Stimulated activated CD8-positive, alpha-beta memory T cell treated with anti-CD3 and anti-CD28 coated beads, Interleukin-7, amount 100 ng/mL, for 1 hour (primary cell): ENCODE data around the gene TIE1.

Source experiments
- DNase-seq, 2 donors: peaks; one replicate each; pipeline ENCODE4 v3.0.0-alpha.2; 2020; ENCODE audit warnings: low read depth in 2 of 2

The TIE1 gene

DNA sequence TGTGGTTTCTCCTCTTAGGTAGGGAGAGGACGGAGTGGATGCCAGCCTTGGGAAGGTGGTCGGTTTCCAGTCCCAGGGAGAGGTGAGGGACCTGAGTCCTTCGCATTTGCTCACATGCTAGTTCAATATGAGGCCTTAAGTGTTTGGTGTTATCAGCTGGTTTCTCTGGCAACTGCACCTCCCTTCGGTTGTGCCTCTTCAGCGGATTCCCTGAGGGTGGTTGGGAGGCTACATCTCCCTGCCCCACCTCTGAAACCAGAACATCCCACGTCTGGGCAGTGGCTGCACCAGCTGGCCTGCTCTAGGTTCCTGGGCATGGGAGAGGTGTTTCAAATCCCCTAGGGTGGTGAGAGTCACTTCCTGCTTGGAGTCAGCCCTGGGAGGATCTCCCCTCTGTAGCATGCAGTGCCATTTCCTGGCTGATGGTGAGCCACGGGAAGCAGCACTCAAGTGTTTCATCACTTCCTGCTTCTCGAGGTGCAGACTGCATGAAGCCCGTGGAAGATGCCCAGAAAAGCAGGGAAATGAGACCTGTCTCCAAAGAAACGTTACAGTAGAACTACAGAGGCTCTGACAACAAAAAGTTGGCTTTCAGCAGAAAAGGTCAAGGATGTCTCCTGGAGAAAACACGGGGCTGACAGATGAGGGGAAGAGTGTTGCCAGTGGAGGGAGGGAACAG, 26.5 kb upstream of the TIE1 start:
- DNase-seq, result no peak

DNA sequence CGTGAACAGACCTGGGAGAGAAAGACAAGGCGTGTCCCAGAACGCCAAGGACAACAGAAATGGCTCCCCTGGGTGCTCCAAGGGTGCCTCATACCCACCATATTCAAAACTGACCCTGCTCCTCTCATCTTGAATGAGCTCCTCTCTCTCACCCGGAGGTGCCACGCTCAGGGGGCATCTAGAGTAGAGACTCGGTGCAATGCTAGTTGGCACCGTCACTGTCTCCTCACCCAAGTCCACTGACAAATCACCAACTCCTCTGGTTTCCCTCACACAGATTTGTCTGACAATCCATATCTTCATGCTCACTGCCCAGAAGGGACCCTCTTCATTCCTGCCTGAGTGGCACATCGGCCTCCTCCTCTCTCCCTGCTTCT, 26.0 kb upstream of the TIE1 start:
- no peak for DNase-seq

DNA sequence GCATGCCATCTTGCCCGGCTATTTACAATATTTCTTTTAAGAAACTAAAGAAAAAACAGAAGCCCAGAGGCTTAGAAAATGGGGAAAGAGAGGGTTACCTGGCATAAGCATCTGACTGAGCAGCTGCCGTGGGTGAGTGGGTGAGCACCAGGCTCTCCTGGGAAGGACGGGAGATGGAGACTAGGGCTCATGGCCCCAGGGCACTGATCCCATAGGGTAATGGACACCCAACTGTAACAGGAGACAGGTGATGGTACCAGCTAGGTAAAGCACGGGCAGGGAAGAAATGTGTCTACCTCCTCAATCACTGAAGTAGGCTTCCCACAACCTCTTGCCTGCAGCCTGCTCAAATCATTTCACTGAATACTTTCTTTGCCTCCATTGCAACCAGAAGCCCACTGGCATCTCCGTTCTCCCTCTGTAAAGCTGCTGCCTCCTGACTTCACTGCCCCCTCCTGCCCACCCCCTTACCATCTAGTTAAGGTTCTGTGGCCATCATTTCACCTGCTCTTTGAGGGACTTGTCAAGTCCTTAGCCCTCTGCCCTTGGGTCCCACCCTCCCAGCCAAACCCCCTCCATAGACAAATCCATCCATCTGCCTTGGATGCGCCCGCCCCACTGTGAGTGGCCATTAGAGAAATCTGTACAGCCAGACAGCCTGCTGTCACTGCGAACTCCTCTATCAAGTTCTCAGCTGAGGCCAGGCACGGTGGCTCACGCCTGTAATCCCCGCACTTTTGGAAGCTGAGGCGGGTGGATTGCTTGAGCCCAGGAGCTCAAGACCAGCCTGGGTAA, 24.8 kb upstream of the TIE1 start:
- no peak for DNase-seq

DNA sequence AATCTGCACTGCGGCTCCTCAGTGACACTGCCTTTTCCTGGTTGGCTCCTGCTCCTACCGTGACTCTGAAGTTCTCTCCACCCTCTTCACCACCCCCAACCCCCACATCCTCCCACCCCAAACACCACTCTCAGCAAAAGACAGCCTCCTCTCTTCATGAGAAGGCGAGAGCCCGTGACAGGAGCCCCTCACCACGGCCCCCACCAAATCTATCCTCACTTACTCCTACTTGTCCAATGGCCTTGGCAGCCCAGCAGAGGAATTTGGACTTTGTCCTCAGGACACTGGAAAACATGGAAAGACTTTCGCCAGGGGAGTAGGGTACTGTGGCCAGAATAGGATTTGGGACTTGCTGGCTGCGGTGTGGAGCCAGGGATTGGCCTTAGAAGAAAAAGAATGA, 24.1 kb upstream of the TIE1 start:
- no peak for DNase-seq

DNA sequence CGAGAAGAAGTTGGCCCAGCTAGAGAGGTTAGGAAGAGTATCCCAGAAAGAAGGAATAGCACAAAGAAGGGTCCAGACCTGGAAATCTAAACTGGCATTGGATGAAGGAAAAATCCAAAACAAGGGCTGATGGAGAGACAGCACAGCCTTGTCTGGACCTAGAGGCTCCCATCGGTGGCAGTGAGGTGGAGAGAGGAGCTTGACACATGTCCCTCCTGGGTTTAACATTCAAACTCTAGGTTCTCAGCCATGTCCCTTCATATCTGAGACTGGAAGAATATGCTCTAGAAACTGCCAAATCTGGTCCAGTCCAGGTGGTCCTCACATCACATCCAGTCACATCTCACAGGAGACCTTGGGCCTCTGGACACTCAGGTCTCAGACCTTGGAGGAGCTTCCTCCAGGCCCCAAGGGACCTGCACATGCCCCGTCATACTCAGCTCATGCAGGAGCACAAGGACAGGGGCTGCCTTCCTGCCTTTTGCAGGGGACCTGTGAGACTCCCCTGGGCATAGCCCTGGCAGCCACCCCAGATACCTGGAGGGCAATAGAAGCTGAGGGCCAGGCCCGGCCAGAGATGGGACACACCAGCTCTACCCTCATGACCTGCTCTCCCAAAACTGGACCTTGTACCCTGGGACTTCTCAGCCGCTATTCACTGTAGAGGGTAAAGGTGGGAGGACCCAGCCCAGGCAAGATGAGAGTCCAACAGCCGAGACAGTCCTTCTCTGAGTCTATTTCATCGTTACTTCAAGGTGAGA, 23.5 kb upstream of the TIE1 start:
- DNase-seq, result no peak

DNA sequence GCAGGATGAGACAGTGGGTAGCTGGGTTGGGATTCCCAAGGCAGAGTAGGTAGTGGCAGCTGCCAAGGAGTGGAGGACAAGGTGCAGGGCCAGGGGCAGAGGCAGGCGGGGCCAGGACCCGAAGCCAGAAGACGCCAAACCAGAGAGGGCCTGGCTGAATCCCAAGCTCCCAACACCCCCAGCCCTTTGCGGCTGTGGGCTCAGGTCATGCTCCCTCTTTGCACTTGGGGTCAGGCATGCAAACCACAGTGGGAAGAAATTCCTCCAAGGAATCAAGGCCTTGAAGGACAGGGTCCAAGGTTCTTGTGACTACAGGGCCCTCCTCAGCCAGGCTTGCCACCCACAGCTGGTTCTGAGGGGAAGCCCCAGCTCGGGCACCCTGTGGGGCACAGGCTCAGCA, 21.6 kb upstream of the TIE1 start:
- DNase-seq, result no peak

DNA sequence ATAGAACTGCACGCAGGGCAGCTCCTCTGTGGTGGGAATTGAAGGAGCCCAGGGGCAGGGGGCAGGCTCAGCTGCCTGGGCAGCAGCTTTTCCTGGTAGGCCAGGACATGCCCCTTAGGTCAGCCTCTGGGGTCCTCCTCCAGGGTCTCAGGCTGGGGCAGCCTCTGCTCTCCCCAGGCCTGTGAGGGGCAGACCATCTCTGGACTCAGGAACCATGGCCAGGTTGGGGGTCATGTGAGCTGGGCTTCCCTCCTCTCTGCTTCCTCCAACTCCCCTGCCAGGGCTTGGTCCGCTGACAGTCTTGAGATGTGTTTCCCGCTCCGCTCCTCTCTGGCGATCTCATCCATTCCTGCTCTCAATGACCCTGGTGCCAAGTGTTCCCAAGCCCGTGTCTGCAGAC, 21.1 kb upstream of the TIE1 start:
- DNase-seq, result no peak

DNA sequence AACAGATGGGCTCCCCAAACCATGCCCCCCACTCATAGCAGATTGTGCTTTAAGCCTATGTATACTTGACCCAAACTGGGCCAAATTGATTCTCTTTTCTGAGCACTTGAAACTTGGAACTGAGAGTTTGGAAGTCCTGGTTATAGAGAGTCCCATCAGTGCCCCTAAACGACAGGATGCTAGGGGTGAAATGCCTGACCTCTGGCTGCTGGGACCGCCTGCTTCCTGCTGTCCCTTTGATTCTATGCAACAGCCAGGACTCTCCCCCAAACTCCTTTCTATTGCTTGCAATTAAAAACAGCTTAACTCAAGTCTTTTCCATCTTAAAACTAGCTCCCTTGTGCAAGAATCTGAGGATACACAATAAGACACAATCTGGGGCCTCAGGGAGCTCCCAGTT, 20.1 kb upstream of the TIE1 start:
- no peak for DNase-seq

DNA sequence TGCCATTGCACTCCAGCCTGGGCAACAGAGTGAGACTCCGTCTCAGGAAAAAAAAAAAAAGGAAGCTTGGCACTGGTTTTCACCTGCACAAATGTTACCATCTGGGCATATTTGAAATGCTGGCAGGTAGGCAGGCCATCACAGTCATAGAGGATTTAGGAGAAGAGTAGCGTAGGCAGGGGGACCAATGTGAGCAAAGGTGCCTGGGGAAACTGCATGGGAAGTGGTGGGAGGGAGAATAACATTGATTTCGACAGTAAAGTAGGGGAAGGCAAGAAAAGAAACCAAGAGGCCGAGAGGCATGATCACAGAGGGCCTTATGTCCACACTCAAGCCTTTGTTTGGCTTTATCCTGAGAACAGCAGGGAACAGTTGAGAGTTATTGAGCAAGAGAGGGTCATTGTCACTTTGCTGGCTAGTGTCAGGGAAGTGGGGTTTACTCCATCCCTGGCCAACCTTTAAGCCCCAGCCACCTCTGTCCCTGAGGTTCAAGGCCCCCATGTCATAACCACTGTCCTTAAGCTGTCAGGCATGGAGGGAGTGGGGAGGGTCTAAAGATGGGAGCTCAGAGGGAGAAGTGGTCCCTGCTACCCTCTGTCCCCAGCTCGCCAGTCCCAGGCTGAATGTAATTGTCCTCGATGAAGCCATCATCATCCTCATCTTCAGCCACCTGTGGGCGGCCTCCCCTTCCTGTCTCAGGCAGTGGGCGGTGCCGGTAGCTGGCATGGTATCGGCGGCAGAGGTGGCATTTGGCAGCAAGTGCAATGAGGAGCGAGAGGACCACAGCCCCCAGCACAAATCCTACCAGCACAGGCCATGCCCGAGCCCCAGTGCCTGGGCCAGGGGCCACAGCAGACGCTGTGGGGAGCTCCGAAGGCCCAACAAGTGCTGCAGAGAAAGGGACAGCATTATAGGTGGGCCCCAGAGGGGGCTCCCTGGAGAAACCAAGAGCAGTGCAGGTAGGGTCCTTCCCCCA, 18.3 kb upstream of the TIE1 start:
- DNase-seq, result no peak

DNA sequence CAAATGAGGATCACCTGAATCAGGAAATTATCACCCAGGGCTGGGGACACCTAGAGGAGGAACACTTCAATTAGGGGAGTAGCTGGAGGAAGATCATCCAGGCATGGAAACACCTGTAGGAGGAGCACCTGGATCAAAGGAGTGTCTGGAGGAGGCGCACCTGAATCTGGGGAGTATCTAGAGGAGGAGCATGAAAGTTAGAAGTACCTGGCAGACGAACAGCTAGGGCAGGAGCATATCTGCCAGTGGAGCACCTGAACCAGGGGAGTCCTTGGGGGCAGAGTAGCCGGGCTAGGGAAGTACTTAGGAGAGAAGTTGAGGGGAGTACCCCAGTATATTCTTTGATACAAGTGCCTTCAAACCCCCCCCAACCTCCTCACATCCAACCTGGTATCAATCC, 16.7 kb upstream of the TIE1 start:
- no peak for DNase-seq

DNA sequence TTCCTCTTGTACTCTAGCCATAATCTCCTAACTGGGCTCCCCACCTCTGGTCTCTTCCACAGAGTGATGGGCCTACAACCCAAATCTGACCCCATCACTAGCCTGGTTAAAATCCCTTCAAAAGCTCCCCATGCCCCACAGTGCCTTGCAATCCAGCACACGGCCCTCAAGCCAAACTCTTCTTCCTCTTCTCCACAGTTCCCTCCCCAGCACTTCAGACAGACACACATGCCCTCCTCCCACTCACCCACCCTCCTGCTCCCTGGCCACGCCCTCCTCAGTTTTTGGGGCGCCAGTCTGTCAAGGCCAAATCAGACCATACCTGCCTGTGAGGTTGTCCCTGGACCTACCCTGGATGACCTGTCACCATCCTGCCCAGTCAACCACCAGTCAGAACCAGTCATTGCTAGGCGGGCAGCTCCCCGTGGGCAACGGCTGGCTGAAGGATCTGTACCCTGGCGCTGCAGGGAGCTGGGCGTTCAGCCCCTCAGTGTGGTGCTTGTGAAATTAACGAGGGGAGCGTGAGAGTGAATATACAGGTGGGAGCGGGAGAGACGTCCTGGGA, 16.2 kb upstream of the TIE1 start:
- no peak for DNase-seq

DNA sequence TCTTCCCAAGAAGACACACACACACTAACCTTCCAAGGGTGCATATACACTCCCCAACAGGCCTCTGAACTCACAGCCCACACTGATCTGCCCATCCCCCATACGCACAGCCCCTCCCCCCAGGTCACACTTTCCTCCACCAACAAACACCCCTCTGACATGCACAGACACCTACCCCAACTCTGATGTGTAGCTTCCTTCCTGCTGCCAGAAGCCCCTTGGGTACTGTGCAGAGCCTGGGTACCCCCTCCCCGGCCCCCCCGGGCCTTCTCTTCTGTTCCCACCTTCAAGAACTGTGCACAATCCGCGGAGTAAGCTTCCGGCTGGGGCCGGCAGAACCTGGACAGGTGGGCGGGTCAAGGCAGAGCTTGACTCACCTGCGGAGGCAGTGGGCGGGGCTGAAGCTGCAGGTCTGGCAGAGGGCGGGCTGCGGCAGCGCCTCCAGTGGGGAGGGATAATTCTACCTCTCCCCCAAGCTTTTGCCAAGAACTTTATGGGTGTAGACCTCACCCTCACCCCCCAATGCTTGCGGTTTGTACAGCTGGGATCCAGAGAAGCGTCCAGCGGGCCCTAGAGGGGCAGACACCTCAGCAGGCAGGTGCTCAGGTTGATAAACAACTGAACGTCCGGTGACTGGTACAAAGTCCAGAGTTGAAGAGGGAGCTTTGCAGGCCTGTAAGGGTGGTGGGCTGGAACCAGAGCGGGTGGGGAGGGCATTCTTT, 15.4 kb upstream of the TIE1 start, which contains the start of gene C1orf210:
C1orf210 (minus strand) TSS at position 313 of the 722 bp plus-strand sequence. CDS start 2,311 bp downstream, outside the sequence.
- DNase-seq, result no peak

DNA sequence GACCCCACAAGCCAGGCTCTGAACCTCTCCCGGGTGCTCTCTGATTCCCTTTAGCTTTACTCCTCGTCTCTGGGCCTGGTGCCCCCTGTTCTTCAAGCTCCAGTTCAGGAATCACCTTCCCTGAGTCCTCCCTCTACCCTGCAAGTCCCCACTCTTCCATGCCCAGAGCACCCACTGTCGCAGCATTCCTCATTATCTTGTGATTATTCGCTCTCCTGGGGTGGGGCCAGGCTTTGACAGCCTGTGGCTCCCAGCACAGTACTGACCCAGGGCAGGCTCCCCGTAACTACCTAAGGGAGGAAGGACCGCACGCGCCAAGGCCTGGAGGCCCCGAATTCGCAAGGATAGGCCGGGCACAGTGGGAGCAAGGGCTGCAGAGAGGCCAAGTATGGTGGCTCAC, 14.7 kb upstream of the TIE1 start:
- DNase-seq, result no peak

DNA sequence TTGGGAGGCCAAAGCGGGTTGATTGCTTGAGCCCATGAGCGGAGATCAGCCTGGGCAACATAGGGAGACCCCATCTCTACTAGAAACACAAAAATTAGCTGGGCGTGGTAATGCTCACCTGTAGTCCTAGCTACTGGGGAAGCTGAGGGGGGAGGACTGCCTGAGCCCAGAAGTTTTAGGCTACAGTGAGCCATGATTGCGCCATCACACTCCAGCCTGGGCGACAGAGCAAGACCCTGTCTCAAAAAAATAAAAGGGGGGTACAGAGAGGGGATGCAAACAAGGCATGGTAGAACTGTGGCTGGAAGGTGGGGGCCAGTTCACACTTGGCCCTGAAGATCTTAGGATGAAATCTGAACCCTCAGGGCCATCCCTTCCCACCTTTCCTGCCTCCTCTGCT, 14.2 kb upstream of the TIE1 start:
- DNase-seq, result no peak

DNA sequence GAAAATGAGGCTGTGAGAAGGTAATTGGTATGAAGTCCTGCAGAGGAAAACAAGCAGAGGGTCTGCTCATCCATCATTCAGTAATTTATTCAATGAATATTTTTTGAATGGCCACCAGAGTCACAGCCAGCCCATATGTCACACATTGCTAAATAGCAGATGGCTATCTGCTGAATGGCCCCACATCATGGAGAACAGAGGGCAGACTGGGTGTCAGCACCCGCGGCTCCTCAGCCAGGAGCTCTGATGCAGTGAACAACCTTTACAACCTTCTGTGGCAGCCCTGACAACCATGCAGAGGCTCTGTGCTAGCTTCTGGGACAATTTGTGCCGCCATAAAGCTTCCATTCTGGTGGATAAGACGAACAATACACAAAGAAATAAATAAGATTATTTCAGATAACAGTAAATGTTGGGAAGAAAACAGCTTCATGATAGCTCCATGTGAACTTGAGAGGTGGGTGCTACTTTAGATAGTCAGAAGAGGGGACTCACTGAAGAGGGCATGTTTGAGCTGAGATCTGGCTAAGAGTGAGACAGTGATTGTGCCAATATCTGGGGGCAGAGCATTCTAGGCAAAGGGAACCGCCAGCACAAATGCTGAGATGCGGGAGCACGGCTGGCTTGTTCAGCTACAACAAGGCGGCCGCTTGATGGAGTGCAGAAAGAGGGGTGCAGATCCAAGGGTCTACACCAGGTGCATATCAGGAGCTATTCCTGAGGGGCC, 12.6 kb upstream of the TIE1 start:
- DNase-seq, result no peak

DNA sequence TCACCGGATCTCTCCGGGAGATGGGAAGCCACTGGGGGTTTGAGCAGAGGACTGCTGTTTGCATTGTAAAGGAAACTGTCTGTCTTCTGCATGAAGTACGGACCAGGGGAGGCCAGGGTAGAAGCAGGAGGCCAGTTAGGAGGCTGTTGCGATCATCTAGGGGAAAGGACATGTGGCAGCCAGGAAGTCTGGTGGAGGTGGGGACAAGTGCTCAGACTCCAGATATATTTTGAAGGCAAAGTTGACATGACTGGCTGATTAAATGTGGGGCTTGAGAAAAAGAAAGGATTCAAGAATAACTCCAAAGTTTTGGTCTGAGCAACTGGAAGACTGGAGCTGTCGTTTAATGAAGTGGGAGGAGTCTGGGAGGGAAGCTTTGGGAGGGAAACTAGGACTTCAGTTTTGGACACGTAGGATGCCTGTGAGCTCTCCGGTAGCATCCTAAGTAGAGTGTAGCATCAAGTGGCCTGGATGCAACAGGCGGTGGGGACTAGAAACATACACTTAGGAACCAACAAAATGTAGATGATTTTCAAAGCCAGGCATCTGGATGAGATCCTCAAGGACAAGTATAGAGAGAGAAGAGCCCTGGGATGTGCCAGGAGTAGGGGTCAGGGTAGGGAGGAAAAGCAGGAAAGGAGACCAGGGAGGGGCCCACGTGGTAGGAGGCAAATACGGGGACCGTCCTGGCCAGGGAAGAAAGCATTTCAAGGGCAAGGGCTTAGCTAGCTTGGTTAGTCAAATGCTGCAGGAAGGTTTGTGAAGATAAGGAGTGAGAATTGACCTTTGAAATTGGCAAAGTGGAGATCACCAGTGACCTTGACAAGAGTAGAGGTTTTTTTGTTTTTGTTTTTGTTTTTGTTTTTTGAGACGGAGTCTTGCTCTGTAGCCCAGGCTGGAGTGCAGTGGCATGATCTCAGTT, 11.7 kb upstream of the TIE1 start:
- no peak for DNase-seq

DNA sequence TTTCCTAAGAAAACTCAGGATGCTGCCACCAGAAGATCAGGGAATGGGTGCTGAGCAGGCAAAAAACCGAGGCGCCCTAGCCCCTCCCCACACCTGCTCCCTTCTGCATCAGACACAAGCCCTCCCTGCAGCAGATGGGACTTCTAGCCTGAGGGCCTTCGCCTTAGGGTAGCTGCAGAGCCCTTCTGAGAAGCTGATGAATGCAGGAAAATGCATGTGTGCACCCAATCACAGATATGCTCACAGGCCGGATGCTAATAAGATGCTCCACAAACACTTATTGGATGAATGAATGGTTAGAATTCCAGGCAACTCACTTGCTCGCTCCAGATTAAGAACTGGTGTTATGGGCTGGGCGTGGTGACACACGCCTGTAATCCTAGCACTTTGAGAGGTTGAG, 8.6 kb upstream of the TIE1 start:
- no peak for DNase-seq

DNA sequence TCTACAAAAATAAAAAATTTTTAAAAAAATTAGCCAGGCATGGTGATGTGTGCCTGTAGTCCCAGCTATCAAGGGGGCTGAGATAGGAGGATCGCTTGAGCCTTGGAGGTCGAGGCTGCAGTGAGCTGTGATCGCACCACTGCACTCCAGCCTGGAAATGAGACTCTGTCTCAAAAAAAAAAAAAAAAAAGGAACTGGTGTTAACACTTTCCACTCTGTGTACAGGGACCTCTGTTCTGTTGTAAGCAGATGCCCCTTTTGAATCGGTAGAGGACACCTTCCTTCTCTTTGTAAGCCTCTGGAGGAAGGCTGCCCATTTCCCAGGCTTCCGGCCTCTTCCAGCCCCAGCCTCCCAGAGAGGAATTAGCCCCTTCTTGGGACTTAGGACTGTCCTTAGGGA, 8.1 kb upstream of the TIE1 start:
- no peak for DNase-seq

DNA sequence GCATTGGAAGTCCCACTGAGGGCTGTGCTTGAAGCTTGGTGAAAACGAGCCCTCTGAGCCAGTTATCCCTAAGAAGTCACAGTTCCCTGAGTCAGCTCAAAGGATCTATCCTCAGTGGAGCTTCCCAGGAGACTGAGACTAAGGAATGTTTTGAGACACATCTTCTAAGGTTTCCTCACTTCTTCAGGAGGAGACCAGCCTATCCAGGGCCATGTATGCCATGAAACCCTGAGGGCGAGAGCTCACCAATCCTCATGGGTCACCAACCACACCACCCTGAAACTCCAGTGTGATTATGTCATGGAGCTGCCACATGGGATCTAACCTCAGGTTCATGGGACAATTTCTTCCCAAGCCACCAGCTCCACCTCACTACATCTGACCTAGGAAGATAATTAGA, 7.6 kb upstream of the TIE1 start:
- no peak for DNase-seq
